SK-N-SH (cell line): ENCODE data around the gene DPM2. TPM values are rescaled to one million over a fixed set of nuclear protein-coding genes. Genes with fewer than 3 reads are reported as not detected.

Source experiments
- CTCF ChIA-PET: fragments of 300-600, 350-600 bp; formaldehyde crosslinking; extraction: SDS; loops from one replicate; lab custom pipeline; 2021; lab: Yijun Ruan, JAX
- POLR2A ChIA-PET: fragments of 350-600 bp; sonication (Branson Sonifier 250); formaldehyde crosslinking; extraction: SDS; loops from one replicate; lab custom pipeline; 2020; ENCODE audit warnings: antibody characterized with exemption, inconsistent platforms; lab: Yijun Ruan, JAX
- DNase-seq: peaks from one replicate; pipeline ENCODE4 v3.0.0; 2012
- H2AFZ ChIP-seq: fragments of 200-600 bp; sonication (generic); 2 replicates; pipeline ENCODE4 v1.8.1; 2016; ENCODE audit warnings: antibody characterized with exemption, mild to moderate bottlenecking, low read depth
- H3F3A ChIP-seq: fragments of 200-600 bp; sonication (generic); replicated peaks from 2 replicates; pipeline ENCODE3; 2016; ENCODE audit warnings: antibody characterized with exemption, mild to moderate bottlenecking; ENCODE audit not compliant: insufficient read depth
- H3K27ac ChIP-seq, 2 experiments: fragments of 200-500 bp in 1 of 2; fragments of 200-600 bp in 1 of 2; sonication (Bioruptor generic) in 1 of 2; sonication (generic), shearing (Covaris generic) in 1 of 2; 2 replicates each; pipeline versions ENCODE4 v1.5.1 to v1.6.1; 2014 to 2016; ENCODE audit warnings: low read depth in 2 of 2, inconsistent platforms in 1 of 2, low read length in 1 of 2, mild to moderate bottlenecking in 1 of 2, mixed read lengths in 1 of 2
- H3K27me3 ChIP-seq: fragments of 200-600 bp; sonication (generic), shearing (Covaris generic); 2 replicates; pipeline ENCODE4 v1.6.1; 2016; ENCODE audit warnings: mixed run types; ENCODE audit not compliant: insufficient read depth
- H3K36me3 ChIP-seq, 2 experiments: fragments of 200-500 bp in 1 of 2; fragments of 200-600 bp in 1 of 2; sonication (Bioruptor generic) in 1 of 2; sonication (generic) in 1 of 2; replicated peaks in 1 of 2; 2 replicates each; pipeline versions ENCODE3 to v1.5.1; 2014 to 2016; ENCODE audit warnings: low read length in 1 of 2, mild to moderate bottlenecking in 1 of 2; ENCODE audit not compliant: insufficient read depth in 2 of 2, control insufficient read depth in 1 of 2
- H3K4me1 ChIP-seq, 2 experiments: fragments of 200-500 bp in 1 of 2; fragments of 200-600 bp in 1 of 2; sonication (Bioruptor generic) in 1 of 2; sonication (generic), shearing (Covaris generic) in 1 of 2; 2 replicates each; pipeline versions ENCODE4 v1.5.1 to v1.6.1; 2014 to 2016; ENCODE audit warnings: low read depth in 1 of 2, low read length in 1 of 2, mixed run types in 1 of 2; ENCODE audit not compliant: insufficient read depth in 2 of 2, control insufficient read depth in 1 of 2
- H3K4me2 ChIP-seq: fragments of 200-600 bp; sonication (generic), shearing (Covaris generic); 2 replicates; pipeline ENCODE4 v1.6.1; 2017; ENCODE audit warnings: mixed run types
- H3K4me3 ChIP-seq, 2 experiments: fragments of 200-500 bp in 1 of 2; fragments of 200-600 bp in 1 of 2; sonication (Bioruptor generic) in 1 of 2; sonication (generic), shearing (Covaris generic) in 1 of 2; 2 replicates each; pipeline versions ENCODE4 v1.5.1 to v1.8.1; 2014 to 2016; ENCODE audit warnings: low read depth in 2 of 2, inconsistent platforms in 1 of 2, low read length in 1 of 2, mild to moderate bottlenecking in 1 of 2, mixed read lengths in 1 of 2, moderate library complexity in 1 of 2
- H3K79me2 ChIP-seq: fragments of 200-600 bp; sonication (generic); 2 replicates; pipeline ENCODE4 v1.8.1; 2017; ENCODE audit warnings: mild to moderate bottlenecking; ENCODE audit not compliant: insufficient read depth
- H3K9ac ChIP-seq: fragments of 200-600 bp; sonication (generic); 2 replicates; pipeline ENCODE4 v1.6.1; 2017; ENCODE audit warnings: mixed run types
- H3K9me2 ChIP-seq: fragments of 200-600 bp; sonication (generic); 2 replicates; pipeline ENCODE4 v1.6.1; 2017; ENCODE audit warnings: mixed run types
- H3K9me3 ChIP-seq: fragments of 200-600 bp; sonication (generic); 2 replicates; pipeline ENCODE4 v1.6.1; 2017; ENCODE audit warnings: mixed run types, mild to moderate bottlenecking, moderate library complexity
- H4K20me1 ChIP-seq: fragments of 200-600 bp; sonication (generic); 2 replicates; pipeline ENCODE4 v1.6.1; 2017; ENCODE audit warnings: mild to moderate bottlenecking, mixed run types; ENCODE audit not compliant: insufficient read depth
- CHD2 ChIP-seq: fragments of 150-350 bp; IDR thresholded peaks from 2 replicates; pipeline ENCODE4 v1.6.1; 2018; ENCODE audit warnings: low read length; ENCODE audit not compliant: partially characterized antibody
- ELF1 ChIP-seq: IDR thresholded peaks from 2 replicates; pipeline ENCODE4 v1.4.0; 2012
- EP300 ChIP-seq, 2 experiments: IDR thresholded peaks; 2 replicates each; pipeline versions ENCODE4 v1.4.0 to v1.6.1; 2012; ENCODE audit warnings: borderline replicate concordance in 1 of 2, low read depth in 1 of 2, low read length in 1 of 2
- FOXJ3 ChIP-seq: sonication (generic); formaldehyde crosslinking; IDR thresholded peaks from 2 replicates; pipeline ENCODE4 v1.5.1; 2020; ENCODE audit warnings: mild to moderate bottlenecking, missing genetic modification reagents
- JUND ChIP-seq: IDR thresholded peaks from 2 replicates; pipeline ENCODE4 v1.4.0; 2012
- NFIC ChIP-seq: IDR thresholded peaks from 2 replicates; pipeline ENCODE4 v1.4.0; 2012; ENCODE audit warnings: borderline replicate concordance
- POLR2AphosphoS5 ChIP-seq: IDR thresholded peaks from 2 replicates; pipeline ENCODE4 v1.6.1; 2012; ENCODE audit warnings: low read depth, low read length
- RAD21 ChIP-seq: IDR thresholded peaks from 2 replicates; pipeline ENCODE4 v1.6.1; 2012; ENCODE audit warnings: mild to moderate bottlenecking, low read length
- RCOR1 ChIP-seq: fragments of 150-350 bp; IDR thresholded peaks from 2 replicates; pipeline ENCODE4 v1.6.1; 2017; ENCODE audit warnings: antibody characterized with exemption, low read length
- RFX5 ChIP-seq: IDR thresholded peaks from 2 replicates; pipeline ENCODE4 v1.6.1; 2012; ENCODE audit warnings: mild to moderate bottlenecking, improper control_type of control experiment, low read length
- RXRA ChIP-seq: IDR thresholded peaks from 2 replicates; pipeline ENCODE4 v1.4.0; 2012; ENCODE audit warnings: low read depth, mild to moderate bottlenecking, borderline replicate concordance
- YY1 ChIP-seq: IDR thresholded peaks from 2 replicates; pipeline ENCODE4 v1.4.0; 2012; ENCODE audit warnings: low read depth, mild to moderate bottlenecking
- WGBS: methylation state at CpG from one replicate; pipeline ENCODE4 v1.1.6; 2017; ENCODE audit warnings: low lambda C conversion rate; 5-methylcytosine and 5-hydroxymethylcytosine counted together
- polyA plus RNA-seq, 3 experiments: library from polyadenylated mRNA; depleted of rRNA; stranded (reverse); fragments of >200 nt; gene quantifications; 2 replicates each; pipeline ENCODE4 v1.2.3, GENCODE V29; 2012
- TF ChIP-seq, protein P1 (sequence below): IDR thresholded peaks from 2 replicates; pipeline ENCODE4 v1.4.0; 2012; ENCODE audit warnings: low read depth, borderline replicate concordance
- TF ChIP-seq, protein P2 (sequence below): IDR thresholded peaks from 2 replicates; pipeline ENCODE4; 2012
- TF ChIP-seq, protein P3 (sequence below): IDR thresholded peaks from 2 replicates; pipeline ENCODE4 v1.6.1; 2012; ENCODE audit warnings: mild to moderate bottlenecking, low read depth, low read length, moderate library complexity
- TF ChIP-seq, protein P4 (sequence below): fragments of 150-350 bp; IDR thresholded peaks from 2 replicates; pipeline ENCODE4 v1.6.1; 2016; ENCODE audit warnings: mild to moderate bottlenecking, low read depth, low read length
- TF ChIP-seq, protein P5 (sequence below): IDR thresholded peaks from 2 replicates; pipeline ENCODE4 v1.4.0; 2012; ENCODE audit warnings: low read depth, borderline replicate concordance

DPM2 gene
- polyA plus RNA-seq, 1 of the 3 experiments (the other 2 are of a cell fraction) = 106 TPM

DNA sequence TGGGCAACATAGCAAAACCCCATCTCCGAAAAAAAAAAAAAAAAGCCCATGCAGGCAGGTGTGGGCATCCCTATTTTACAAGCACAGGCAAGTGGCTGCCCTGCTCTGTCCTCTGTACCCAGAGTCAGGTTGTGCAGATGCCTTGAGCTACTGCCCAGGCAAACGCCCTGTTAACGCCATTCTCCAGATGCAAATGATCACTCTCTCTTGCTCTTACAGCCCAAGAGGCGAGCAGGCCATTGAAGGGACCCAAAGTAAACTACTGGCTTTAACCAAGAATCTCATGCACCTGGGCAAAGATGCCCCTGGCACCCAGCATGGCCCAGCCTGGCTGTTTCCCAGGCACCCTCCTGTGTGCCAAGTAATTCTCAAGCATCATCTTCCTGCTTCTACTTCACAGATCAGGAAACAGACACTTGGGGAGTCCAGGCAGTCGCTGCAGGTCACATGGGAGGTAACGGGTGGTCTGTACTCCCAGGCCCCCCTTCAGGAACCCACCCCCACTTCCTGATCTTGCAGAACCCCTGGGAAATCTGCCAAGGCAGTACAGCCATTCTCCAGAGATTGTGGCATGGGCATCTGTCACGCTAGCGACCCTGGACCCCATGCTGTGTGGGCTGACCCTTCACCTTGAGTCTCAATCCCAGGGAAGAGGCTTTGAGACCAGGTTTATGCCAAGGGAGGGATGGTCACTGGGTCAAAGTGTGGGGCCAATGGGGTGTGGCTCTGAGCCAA lies 28.9 kb upstream of the DPM2 start:
- peak overlapping the region; percentile 91 to 93 for H3K27ac ChIP-seq
- TF ChIP-seq, protein P1, sequence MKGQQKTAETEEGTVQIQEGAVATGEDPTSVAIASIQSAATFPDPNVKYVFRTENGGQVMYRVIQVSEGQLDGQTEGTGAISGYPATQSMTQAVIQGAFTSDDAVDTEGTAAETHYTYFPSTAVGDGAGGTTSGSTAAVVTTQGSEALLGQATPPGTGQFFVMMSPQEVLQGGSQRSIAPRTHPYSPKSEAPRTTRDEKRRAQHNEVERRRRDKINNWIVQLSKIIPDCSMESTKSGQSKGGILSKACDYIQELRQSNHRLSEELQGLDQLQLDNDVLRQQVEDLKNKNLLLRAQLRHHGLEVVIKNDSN = no peak
- TF ChIP-seq RAD21 = no peak
- TF ChIP-seq CHD2 = no peak
- TF ChIP-seq, protein P2, sequence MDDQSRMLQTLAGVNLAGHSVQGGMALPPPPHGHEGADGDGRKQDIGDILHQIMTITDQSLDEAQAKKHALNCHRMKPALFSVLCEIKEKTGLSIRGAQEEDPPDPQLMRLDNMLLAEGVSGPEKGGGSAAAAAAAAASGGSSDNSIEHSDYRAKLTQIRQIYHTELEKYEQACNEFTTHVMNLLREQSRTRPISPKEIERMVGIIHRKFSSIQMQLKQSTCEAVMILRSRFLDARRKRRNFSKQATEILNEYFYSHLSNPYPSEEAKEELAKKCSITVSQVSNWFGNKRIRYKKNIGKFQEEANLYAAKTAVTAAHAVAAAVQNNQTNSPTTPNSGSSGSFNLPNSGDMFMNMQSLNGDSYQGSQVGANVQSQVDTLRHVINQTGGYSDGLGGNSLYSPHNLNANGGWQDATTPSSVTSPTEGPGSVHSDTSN = no peak
- TF ChIP-seq RXRA = no peak
- no peak for TF ChIP-seq FOXJ3 (CRISPR knock-in tag)
- TF ChIP-seq EP300 (IDR thresholded peaks at IDR 0.05; ENCODE audit: borderline replicate concordance in 1 of 2, low read depth in 1 of 2, low read length in 1 of 2) = peak in 1 of 2 experiments; percentile 60; a peak in 1 of 4 replicates
- TF ChIP-seq, protein P3, sequence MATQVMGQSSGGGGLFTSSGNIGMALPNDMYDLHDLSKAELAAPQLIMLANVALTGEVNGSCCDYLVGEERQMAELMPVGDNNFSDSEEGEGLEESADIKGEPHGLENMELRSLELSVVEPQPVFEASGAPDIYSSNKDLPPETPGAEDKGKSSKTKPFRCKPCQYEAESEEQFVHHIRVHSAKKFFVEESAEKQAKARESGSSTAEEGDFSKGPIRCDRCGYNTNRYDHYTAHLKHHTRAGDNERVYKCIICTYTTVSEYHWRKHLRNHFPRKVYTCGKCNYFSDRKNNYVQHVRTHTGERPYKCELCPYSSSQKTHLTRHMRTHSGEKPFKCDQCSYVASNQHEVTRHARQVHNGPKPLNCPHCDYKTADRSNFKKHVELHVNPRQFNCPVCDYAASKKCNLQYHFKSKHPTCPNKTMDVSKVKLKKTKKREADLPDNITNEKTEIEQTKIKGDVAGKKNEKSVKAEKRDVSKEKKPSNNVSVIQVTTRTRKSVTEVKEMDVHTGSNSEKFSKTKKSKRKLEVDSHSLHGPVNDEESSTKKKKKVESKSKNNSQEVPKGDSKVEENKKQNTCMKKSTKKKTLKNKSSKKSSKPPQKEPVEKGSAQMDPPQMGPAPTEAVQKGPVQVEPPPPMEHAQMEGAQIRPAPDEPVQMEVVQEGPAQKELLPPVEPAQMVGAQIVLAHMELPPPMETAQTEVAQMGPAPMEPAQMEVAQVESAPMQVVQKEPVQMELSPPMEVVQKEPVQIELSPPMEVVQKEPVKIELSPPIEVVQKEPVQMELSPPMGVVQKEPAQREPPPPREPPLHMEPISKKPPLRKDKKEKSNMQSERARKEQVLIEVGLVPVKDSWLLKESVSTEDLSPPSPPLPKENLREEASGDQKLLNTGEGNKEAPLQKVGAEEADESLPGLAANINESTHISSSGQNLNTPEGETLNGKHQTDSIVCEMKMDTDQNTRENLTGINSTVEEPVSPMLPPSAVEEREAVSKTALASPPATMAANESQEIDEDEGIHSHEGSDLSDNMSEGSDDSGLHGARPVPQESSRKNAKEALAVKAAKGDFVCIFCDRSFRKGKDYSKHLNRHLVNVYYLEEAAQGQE = no peak
- no peak overlapping the region for H3K4me3 ChIP-seq
- H2AFZ ChIP-seq = no peak overlapping the region
- H3K27me3 ChIP-seq = no peaks in the 10 kb centered on the region
- H3K9me3 ChIP-seq = no peaks in the 10 kb centered on the region
- H3K4me2 ChIP-seq = peak overlapping the region; percentile 77
- peaks cover 82 to 97% of the 10 kb centered on the region in 2 experiments for H3K4me1 ChIP-seq
- H3K36me3 ChIP-seq = no peaks in the 10 kb centered on the region
- peaks cover 15% of the 10 kb centered on the region for H3F3A ChIP-seq
- peaks cover 84% of the 10 kb centered on the region for H3K79me2 ChIP-seq
- no peak overlapping the region for H3K9ac ChIP-seq
- H4K20me1 ChIP-seq = peaks cover 7% of the 10 kb centered on the region; the same call in 1 of the 2 replicates
- WGBS = 76% methylated on average over 6 of the region's 8 CpGs
- ChIA-PET POLR2A (interaction anchor here (1.9 kb wide), 1 partner anchor 15 kb away, joined by 5 read pairs; the partner anchor contains the start of gene EEIG1), CTCF (interaction anchor here (1.6 to 4.7 kb wide), 4 partner anchors 7 to 69 kb away, joined by 5 to 21 read pairs (median 12); no protein-coding TSS in a partner anchor)
- H3K9me2 ChIP-seq = no peaks in the 10 kb centered on the region
- DNase-seq = peak; percentile 57

DNA sequence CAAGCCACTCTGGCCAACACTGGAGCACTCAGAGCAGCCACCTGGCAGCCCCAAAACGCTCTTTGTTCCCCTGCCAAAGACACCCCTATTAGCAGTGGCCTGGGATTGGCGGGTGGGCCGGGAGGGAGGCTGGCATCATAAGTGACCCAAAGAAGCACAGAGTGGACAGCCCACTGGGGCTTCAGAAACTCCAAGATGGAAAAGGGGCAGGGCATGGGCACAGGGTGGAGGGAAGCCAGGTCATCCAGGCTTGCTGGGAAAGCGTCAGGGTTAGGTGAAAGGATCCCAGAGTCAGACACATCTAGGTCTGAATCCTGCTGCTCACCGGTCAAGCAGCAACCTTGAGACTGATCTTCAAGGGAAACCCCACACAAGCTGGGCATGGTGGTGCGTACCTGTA lies 28.3 kb upstream of the DPM2 start:
- peak overlapping the region; percentile 77; the same call in 1 of the 2 replicates for H3K4me2 ChIP-seq
- H3K79me2 ChIP-seq = peaks cover 84% of the 10 kb centered on the region
- H3K27me3 ChIP-seq = no peaks in the 10 kb centered on the region
- H3K27ac ChIP-seq = peak overlapping the region; percentile 91 to 93
- H3K36me3 ChIP-seq = no peaks in the 10 kb centered on the region
- H2AFZ ChIP-seq = no peak overlapping the region
- H3K4me3 ChIP-seq = no peak overlapping the region
- POLR2A ChIA-PET = interaction anchor here (1.1 kb wide), 1 partner anchor 8 kb away, joined by 3 read pairs; no protein-coding TSS in a partner anchor
- H3K9me3 ChIP-seq = no peaks in the 10 kb centered on the region
- CTCF ChIA-PET = interaction anchor here (1.0 to 4.7 kb wide), 5 partner anchors 8 to 70 kb away, joined by 4 to 21 read pairs (median 12); no protein-coding TSS in a partner anchor
- H4K20me1 ChIP-seq = 0 out of 2 replicates have a peak, but pooled peaks cover 4% of the 10 kb centered on the region
- H3K9me2 ChIP-seq = no peaks in the 10 kb centered on the region
- peaks cover 79 to 94% of the 10 kb centered on the region in 2 experiments for H3K4me1 ChIP-seq
- H3K9ac ChIP-seq = peak overlapping the region; percentile 64
- DNase-seq = peak; percentile 54
- H3F3A ChIP-seq = peaks cover 15% of the 10 kb centered on the region
- 42% methylated on average over 5 of the region's 6 CpGs for WGBS
- TF ChIP-seq, protein P4, sequence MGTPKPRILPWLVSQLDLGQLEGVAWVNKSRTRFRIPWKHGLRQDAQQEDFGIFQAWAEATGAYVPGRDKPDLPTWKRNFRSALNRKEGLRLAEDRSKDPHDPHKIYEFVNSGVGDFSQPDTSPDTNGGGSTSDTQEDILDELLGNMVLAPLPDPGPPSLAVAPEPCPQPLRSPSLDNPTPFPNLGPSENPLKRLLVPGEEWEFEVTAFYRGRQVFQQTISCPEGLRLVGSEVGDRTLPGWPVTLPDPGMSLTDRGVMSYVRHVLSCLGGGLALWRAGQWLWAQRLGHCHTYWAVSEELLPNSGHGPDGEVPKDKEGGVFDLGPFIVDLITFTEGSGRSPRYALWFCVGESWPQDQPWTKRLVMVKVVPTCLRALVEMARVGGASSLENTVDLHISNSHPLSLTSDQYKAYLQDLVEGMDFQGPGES = no peak
- TF ChIP-seq RFX5 (peak; percentile 1; the same call in 1 of the 2 replicates), NFIC (no peak), POLR2AphosphoS5 (no peak), ELF1 (no peak), JUND (no peak), RXRA (no peak), RCOR1 (no peak), YY1 (no peak)
- TF ChIP-seq, protein P5, sequence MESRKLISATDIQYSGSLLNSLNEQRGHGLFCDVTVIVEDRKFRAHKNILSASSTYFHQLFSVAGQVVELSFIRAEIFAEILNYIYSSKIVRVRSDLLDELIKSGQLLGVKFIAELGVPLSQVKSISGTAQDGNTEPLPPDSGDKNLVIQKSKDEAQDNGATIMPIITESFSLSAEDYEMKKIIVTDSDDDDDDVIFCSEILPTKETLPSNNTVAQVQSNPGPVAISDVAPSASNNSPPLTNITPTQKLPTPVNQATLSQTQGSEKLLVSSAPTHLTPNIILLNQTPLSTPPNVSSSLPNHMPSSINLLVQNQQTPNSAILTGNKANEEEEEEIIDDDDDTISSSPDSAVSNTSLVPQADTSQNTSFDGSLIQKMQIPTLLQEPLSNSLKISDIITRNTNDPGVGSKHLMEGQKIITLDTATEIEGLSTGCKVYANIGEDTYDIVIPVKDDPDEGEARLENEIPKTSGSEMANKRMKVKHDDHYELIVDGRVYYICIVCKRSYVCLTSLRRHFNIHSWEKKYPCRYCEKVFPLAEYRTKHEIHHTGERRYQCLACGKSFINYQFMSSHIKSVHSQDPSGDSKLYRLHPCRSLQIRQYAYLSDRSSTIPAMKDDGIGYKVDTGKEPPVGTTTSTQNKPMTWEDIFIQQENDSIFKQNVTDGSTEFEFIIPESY = 0 out of 2 replicates have a peak, but pooled peaks have one; percentile 2
